RWPE2 (cell line): ENCODE measurements around the gene RAB1B.

ENCODE experiments used
- ATAC-seq: fragments of 200-7000 bp; cut with Tn5 transposase; 3 replicates; pipeline ENCODE4 v1.9.1; 2021; ENCODE audit warnings: low read depth
- DNase-seq: peaks from one replicate; pipeline ENCODE4 v3.0.0-alpha.2; 2020; ENCODE audit warnings: low spot score
- H3K27ac ChIP-seq: fragments of 450-650 bp; 2 replicates; pipeline ENCODE4 v1.5.1; 2017; ENCODE audit warnings: mild to moderate bottlenecking; ENCODE audit not compliant: poor library complexity, severe bottlenecking
- H3K27me3 ChIP-seq: fragments of 250-450 bp; sonication (Bioruptor Pico); 2 replicates; pipeline ENCODE4 v1.5.1; 2021; ENCODE audit warnings: mild to moderate bottlenecking, moderate library complexity; ENCODE audit not compliant: insufficient read depth, poor library complexity, severe bottlenecking
- H3K36me3 ChIP-seq: fragments of 250-450 bp; sonication (Bioruptor Pico); 2 replicates; pipeline ENCODE4 v1.5.1; 2020; ENCODE audit warnings: low read depth, mild to moderate bottlenecking, moderate library complexity
- H3K4me1 ChIP-seq: fragments of 250-450 bp; sonication (Bioruptor Pico); 2 replicates; pipeline ENCODE4 v1.5.1; 2021; ENCODE audit warnings: mild to moderate bottlenecking, moderate library complexity; ENCODE audit not compliant: insufficient read depth, poor library complexity, severe bottlenecking
- H3K4me3 ChIP-seq: fragments of 250-450 bp; sonication (Bioruptor Pico); 2 replicates; pipeline ENCODE4 v1.5.1; 2021; ENCODE audit warnings: mild to moderate bottlenecking, moderate library complexity; ENCODE audit not compliant: severe bottlenecking
- H3K9me3 ChIP-seq: fragments of 250-450 bp; sonication (Bioruptor Pico); 2 replicates; pipeline ENCODE4 v1.5.1; 2021; ENCODE audit warnings: mild to moderate bottlenecking, moderate library complexity; ENCODE audit not compliant: severe bottlenecking
- TF ChIP-seq, protein P1 (sequence below): fragments of 450-650 bp; IDR thresholded peaks from one replicate; pipeline ENCODE4 v1.5.1; 2017; ENCODE audit warnings: mild to moderate bottlenecking, moderate library complexity; ENCODE audit not compliant: poor library complexity, severe bottlenecking

The RAB1B gene

DNA sequence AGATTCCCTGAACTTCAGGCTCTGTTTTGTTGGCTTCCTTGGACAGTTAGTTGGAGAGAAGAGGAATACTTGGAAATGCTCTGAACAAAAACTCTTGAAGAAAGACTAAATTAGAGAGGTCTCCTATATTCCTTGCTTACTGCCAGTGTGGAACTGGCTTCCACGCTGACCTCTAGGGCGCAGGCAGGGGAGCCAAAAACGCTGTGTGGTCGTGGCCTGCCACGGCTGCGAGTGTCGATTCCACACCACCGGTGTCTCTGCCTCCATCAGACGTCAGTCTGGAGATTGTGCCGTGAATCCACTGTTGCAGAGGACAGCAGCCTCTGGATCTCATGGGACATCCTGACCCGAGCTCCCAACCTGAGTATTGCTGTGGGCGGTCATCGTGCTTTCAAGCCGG is 37.5 kb upstream of the RAB1B start:
- TF ChIP-seq, protein P1, sequence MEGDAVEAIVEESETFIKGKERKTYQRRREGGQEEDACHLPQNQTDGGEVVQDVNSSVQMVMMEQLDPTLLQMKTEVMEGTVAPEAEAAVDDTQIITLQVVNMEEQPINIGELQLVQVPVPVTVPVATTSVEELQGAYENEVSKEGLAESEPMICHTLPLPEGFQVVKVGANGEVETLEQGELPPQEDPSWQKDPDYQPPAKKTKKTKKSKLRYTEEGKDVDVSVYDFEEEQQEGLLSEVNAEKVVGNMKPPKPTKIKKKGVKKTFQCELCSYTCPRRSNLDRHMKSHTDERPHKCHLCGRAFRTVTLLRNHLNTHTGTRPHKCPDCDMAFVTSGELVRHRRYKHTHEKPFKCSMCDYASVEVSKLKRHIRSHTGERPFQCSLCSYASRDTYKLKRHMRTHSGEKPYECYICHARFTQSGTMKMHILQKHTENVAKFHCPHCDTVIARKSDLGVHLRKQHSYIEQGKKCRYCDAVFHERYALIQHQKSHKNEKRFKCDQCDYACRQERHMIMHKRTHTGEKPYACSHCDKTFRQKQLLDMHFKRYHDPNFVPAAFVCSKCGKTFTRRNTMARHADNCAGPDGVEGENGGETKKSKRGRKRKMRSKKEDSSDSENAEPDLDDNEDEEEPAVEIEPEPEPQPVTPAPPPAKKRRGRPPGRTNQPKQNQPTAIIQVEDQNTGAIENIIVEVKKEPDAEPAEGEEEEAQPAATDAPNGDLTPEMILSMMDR = no peak
- Histone ChIP-seq H3K27me3 (no peaks in the 10 kb centered on the region), H3K36me3 (peaks cover 41% of the 10 kb centered on the region), H3K27ac (no peak overlapping the region), H3K4me3 (no peak overlapping the region), H3K4me1 (no peaks in the 10 kb centered on the region), H3K9me3 (no peaks in the 10 kb centered on the region)
- DNase-seq (no peak), ATAC-seq (no peak)

DNA sequence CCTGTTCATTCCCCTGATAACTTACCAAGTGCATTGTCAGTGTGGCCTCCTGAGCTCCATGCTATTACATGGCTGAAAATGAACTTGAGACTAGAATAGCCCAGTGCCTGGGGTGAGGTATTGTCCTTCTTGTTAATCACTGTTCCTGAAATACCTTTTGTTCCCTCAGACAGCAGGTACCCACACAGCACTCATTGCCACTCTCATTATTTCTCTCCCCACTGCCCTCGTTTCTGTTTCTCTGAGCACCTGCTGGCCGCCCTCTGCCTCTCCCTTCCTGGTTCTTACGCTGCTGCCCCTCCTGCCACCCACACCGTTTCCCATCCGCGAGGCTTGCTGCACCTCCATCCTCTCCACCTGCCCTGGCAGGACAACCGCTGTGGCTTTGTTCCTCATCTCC is 36.9 kb upstream of the RAB1B start:
- Histone ChIP-seq H3K27ac (no peak overlapping the region), H3K27me3 (no peaks in the 10 kb centered on the region), H3K4me1 (no peaks in the 10 kb centered on the region), H3K4me3 (no peak overlapping the region), H3K36me3 (peaks cover 40% of the 10 kb centered on the region), H3K9me3 (no peaks in the 10 kb centered on the region)
- TF ChIP-seq, protein P1 = no peak
- no peak for ATAC-seq
- no peak for DNase-seq

DNA sequence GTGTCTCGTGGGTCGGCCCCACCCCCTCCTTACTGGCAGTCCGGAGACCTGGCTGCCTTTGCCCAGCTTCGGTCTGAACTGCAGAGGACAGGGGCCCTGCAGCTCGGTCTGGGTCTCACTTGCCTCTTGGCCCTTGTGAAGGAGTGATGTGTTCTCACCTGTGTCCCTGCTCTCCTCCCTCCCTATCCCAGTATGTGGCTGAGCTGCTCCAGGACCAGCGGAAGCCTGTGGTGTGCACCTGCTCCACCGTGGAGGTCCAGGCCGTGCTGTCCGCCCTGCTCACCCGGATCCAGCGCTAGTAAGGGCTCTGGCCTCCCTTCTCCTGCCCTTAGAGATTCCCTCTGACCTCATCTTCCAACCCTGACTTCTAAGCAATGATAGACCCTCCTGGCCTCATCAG is 35.7 kb upstream of the RAB1B start:
- Histone ChIP-seq H3K9me3 (no peaks in the 10 kb centered on the region), H3K4me3 (no peak overlapping the region), H3K36me3 (peaks cover 32% of the 10 kb centered on the region), H3K27me3 (no peaks in the 10 kb centered on the region), H3K4me1 (no peaks in the 10 kb centered on the region), H3K27ac (no peak overlapping the region)
- ATAC-seq (no peak), DNase-seq (no peak)
- TF ChIP-seq, protein P1 = no peak

DNA sequence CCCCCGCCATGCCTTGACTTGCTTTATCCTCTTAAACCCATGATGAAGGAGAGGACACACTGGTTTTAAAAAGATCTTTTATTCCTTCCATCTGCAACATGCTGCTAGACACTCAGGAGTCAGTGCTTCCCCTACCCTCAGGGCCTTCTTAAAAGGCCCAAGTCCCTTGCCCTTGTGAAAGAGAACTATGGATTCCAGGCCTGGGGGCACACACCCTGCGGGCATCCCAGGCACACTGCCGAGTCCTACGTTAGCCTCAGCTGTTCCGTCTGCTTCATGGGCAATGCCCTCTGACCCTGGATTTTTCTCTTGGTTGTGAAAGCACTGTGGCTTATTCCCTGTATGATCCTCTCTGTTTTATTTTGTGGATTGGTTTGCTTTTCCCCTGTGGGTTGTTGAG is 35.1 kb upstream of the RAB1B start:
- Histone ChIP-seq H3K36me3 (peaks cover 30% of the 10 kb centered on the region), H3K27ac (no peak overlapping the region), H3K4me3 (no peak overlapping the region), H3K27me3 (no peaks in the 10 kb centered on the region), H3K4me1 (no peaks in the 10 kb centered on the region), H3K9me3 (no peaks in the 10 kb centered on the region)
- TF ChIP-seq, protein P1 = no peak
- DNase-seq (no peak), ATAC-seq (no peak)

DNA sequence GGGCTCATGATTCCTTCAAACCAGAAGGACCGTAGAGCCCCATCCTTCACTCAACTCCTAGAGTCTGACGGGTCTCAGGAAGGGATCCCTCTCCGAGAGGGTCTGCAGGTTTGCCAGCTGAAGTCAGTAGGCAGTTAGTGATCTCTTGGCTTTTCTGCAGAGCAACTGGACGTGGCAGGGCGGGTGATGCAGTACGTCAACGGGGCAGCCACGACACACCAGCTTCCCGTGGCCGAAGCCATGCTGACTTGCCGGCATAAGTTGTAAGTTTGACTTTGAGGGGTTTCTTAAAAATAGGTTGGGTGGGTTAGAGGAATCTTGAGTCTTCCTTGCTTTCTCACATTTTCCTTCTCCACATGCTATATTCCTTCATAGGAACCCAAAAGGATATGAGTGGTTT is 33.3 kb upstream of the RAB1B start:
- Histone ChIP-seq H3K4me1 (no peaks in the 10 kb centered on the region), H3K36me3 (peaks cover 36% of the 10 kb centered on the region), H3K27ac (no peak overlapping the region), H3K4me3 (no peak overlapping the region), H3K27me3 (no peaks in the 10 kb centered on the region), H3K9me3 (no peaks in the 10 kb centered on the region)
- DNase-seq = no peak
- ATAC-seq = no peak
- TF ChIP-seq, protein P1 = no peak
